ENCODE measurements around the gene CENPS. TPM values are rescaled to one million over a fixed set of nuclear protein-coding genes. Genes with fewer than 3 reads are reported as not detected.

Gene CENPS
- total and polyA plus RNA-seq, 2 donors from 2014 or later: 21.9 to 45.1 TPM

DNA sequence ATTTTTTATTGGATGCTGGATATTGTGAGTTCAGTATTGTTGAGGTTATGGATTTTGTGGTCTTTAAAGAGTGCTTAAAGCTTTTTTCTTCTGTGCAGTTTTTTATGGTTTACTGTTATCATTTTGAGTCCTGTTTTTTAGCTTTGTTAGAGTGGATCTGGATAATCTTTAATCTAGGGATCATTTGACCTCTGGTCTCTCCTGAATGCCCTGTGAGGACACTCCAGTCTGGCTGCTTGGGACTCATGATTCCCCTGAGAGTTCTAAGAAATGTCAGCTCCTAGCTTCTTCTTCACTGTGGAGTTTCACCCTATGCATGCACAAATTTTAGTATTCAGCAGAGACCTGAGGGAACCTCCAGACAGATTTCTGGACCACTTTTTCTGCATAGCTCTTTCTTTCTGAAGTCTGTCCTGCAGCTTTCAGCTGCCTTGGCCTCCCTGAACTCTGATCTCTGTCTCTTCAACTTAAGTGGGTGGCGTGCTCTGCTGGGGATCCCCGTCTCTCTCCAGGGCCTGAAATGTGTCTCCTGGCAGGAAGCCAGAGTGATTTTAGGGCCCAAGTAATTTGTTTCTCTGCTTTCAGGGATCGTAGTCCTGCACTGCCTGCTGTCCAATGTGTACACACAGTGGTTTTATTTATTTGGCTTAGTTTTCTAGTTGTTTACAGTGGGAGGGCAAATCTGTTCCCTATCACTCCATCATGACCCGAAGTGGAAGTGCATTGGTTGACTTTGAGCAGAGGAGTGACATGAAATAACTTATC, 59.2 kb downstream of the CENPS start:
- intact Hi-C loops (cut with DNase I): no loop called here
- H3K36me3 ChIP-seq (ENCODE audit: control insufficient read depth in 2 of 3, insufficient read depth in 3 of 3, low read length in 3 of 3): no peaks in the 10 kb centered on the region
- FAIRE-seq: no peak

DNA sequence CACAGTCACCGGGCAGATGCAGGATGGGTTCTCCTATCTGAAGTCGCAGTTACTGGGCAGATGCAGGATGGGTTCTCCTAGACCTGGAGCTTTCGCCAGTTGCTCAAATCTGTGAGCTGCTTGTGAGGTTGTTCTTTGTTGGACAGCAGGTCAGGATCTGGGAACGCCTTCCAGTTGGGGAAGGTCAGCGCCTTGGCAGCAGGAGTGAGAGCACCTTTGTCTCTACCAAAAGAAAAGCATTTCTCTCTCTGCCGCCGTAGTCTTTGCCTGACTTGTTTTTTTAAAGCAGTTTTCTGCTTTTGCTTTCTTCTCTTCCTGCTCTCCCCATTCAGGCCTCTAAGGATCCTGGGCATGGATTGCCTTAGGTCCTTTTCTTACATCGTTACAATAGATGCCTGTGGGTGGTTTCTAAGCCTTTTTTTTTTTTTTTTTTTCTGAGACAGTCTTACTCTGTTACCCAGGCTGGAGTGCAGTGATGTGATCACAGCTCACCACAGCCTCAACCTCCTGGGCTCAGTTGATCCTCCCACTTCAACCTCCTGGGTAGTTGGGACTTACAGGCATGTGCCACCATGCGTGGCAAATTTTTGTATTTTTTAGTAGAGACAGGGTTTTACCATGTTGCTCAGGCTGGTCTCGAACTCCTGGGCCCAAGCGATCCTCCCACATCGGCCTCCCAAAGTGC, 60.2 kb downstream of the CENPS start:
- FAIRE-seq (no peak), DNase-seq (no peak)
- H3K4me1 ChIP-seq (ENCODE audit: control insufficient read depth in 2 of 3, insufficient read depth in 2 of 3, low read depth in 1 of 3, low read length in 3 of 3): peaks cover 0 to 12% (median 10%) of the 10 kb centered on the region in 3 donors
- TF ChIP-seq, protein P1, sequence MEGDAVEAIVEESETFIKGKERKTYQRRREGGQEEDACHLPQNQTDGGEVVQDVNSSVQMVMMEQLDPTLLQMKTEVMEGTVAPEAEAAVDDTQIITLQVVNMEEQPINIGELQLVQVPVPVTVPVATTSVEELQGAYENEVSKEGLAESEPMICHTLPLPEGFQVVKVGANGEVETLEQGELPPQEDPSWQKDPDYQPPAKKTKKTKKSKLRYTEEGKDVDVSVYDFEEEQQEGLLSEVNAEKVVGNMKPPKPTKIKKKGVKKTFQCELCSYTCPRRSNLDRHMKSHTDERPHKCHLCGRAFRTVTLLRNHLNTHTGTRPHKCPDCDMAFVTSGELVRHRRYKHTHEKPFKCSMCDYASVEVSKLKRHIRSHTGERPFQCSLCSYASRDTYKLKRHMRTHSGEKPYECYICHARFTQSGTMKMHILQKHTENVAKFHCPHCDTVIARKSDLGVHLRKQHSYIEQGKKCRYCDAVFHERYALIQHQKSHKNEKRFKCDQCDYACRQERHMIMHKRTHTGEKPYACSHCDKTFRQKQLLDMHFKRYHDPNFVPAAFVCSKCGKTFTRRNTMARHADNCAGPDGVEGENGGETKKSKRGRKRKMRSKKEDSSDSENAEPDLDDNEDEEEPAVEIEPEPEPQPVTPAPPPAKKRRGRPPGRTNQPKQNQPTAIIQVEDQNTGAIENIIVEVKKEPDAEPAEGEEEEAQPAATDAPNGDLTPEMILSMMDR (IDR thresholded peaks at IDR 0.05; ENCODE audit: borderline replicate concordance, extremely low read depth, insufficient read depth): no peak
- no peaks in the 10 kb centered on the region for H3K27me3 ChIP-seq (ENCODE audit: control insufficient read depth, insufficient read depth, low read length)
- intact Hi-C loops (cut with DNase I): no loop called here
- no peak overlapping the region for H3K4me3 ChIP-seq (ENCODE audit: low read length in 3 of 3)
- no peak overlapping the region for H3K27ac ChIP-seq (ENCODE audit: low read depth in 2 of 2, low read length in 2 of 2)
- H3K36me3 ChIP-seq (ENCODE audit: control insufficient read depth in 2 of 3, insufficient read depth in 3 of 3, low read length in 3 of 3): no peaks in the 10 kb centered on the region
- H3K9me3 ChIP-seq (ENCODE audit: control insufficient read depth in 2 of 3, insufficient read depth in 1 of 3, low read length in 3 of 3): no peaks in the 10 kb centered on the region
- no peak overlapping the region for H3K9ac ChIP-seq (ENCODE audit: low read length in 3 of 3)

More for the DNA sequence above, 59.2 kb downstream of the CENPS start:
- Histone ChIP-seq H3K4me3 (ENCODE audit: low read length in 3 of 3) (no peak overlapping the region), H3K4me1 (ENCODE audit: control insufficient read depth in 2 of 3, insufficient read depth in 2 of 3, low read depth in 1 of 3, low read length in 3 of 3) (peaks cover 0 to 9% (median under 1%) of the 10 kb centered on the region in 3 donors), H3K27ac (ENCODE audit: low read depth in 2 of 2, low read length in 2 of 2) (no peak overlapping the region), H3K27me3 (ENCODE audit: control insufficient read depth, insufficient read depth, low read length) (no peaks in the 10 kb centered on the region), H3K9ac (ENCODE audit: low read length in 3 of 3) (no peak overlapping the region), H3K9me3 (ENCODE audit: control insufficient read depth in 2 of 3, insufficient read depth in 1 of 3, low read length in 3 of 3) (no peaks in the 10 kb centered on the region)
- no peak for DNase-seq
- TF ChIP-seq, protein P1 (IDR thresholded peaks at IDR 0.05; ENCODE audit: borderline replicate concordance, extremely low read depth, insufficient read depth): no peak

Other genes starting within 250 kb of the CENPS start
- gene KIF1B, start 219.9 kb upstream of the CENPS start, total RNA-seq: 46.4 TPM
- gene KIF1B, start 219.9 kb upstream of the CENPS start, polyA plus RNA-seq (ENCODE audit: insufficient read depth, low read depth, low replicate concordance): 8.0 TPM
- 72.8 TPM for gene PGD, start 31.4 kb upstream of the CENPS start, total RNA-seq
- 95.1 TPM for gene PGD, start 31.4 kb upstream of the CENPS start, polyA plus RNA-seq (ENCODE audit: insufficient read depth, low read depth, low replicate concordance)
- gene CORT, start 19.6 kb downstream of the CENPS start, total RNA-seq: 0.22 TPM
- 0.62 TPM for gene CORT, start 19.6 kb downstream of the CENPS start, polyA plus RNA-seq (ENCODE audit: insufficient read depth, low read depth, low replicate concordance)
- 33.4 TPM for gene DFFA, start 42.1 kb downstream of the CENPS start, total RNA-seq
- 27.2 TPM for gene DFFA, start 42.1 kb downstream of the CENPS start, polyA plus RNA-seq (ENCODE audit: insufficient read depth, low read depth, low replicate concordance)
- gene PEX14, start 44.5 kb downstream of the CENPS start, total RNA-seq: 22.8 TPM
- gene PEX14, start 44.5 kb downstream of the CENPS start, polyA plus RNA-seq (ENCODE audit: insufficient read depth, low read depth, low replicate concordance): 25.8 TPM

All from kidney (tissue), 14 donors.